H7 (cell line): ENCODE data around the gene KCNQ1OT1. TPM values are rescaled to one million over a fixed set of nuclear protein-coding genes. Genes with fewer than 3 reads are reported as not detected.

Source experiments
- DNase-seq: peaks from one replicate; pipeline ENCODE4 v3.0.0; 2012
- H3K27me3 ChIP-seq: 2 replicates; pipeline ENCODE4 v1.6.0; 2011; ENCODE audit warnings: mild to moderate bottlenecking, low read length; ENCODE audit not compliant: control insufficient read depth, insufficient read depth
- H3K36me3 ChIP-seq: replicated peaks from 2 replicates; pipeline ENCODE4 v1.5.1; 2011; ENCODE audit warnings: low read length; ENCODE audit not compliant: control insufficient read depth, insufficient read depth
- H3K4me3 ChIP-seq: 2 replicates; pipeline ENCODE4 v1.5.1; 2011; ENCODE audit warnings: low read depth, mild to moderate bottlenecking, control low read depth, low read length, moderate library complexity; ENCODE audit not compliant: insufficient read depth
- total RNA-seq: library from RNA; depleted of rRNA; stranded (reverse); fragments of >200 nt; shearing (Covaris generic); gene quantifications from 2 replicates; pipeline ENCODE4 v1.2.3, GENCODE V29; 2014

Gene KCNQ1OT1
- total RNA-seq, 1 experiment from 2014 or later, result 0.83 TPM

DNA sequence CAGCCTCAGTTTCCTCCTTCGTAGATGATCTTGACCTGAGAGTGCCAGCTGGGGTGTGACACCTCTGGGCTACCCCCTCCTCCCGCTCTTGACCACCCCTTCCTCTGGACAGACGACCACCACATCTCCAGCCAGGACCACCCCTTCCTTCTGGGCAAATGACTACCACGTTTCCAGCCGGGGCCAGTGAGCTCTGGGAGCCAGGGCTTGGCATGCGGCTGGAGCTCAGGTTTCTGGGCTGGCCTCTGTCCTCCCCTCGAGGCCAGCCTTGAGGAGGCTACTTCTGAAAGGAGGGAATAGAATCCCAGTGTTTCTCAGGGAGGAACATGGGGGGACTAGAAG, 120.9 kb downstream of the KCNQ1OT1 start:
- no peak for DNase-seq
- Histone ChIP-seq H3K27me3 (peaks cover 2% of the 10 kb centered on the region), H3K4me3 (no peak overlapping the region), H3K36me3 (no peaks in the 10 kb centered on the region)

DNA sequence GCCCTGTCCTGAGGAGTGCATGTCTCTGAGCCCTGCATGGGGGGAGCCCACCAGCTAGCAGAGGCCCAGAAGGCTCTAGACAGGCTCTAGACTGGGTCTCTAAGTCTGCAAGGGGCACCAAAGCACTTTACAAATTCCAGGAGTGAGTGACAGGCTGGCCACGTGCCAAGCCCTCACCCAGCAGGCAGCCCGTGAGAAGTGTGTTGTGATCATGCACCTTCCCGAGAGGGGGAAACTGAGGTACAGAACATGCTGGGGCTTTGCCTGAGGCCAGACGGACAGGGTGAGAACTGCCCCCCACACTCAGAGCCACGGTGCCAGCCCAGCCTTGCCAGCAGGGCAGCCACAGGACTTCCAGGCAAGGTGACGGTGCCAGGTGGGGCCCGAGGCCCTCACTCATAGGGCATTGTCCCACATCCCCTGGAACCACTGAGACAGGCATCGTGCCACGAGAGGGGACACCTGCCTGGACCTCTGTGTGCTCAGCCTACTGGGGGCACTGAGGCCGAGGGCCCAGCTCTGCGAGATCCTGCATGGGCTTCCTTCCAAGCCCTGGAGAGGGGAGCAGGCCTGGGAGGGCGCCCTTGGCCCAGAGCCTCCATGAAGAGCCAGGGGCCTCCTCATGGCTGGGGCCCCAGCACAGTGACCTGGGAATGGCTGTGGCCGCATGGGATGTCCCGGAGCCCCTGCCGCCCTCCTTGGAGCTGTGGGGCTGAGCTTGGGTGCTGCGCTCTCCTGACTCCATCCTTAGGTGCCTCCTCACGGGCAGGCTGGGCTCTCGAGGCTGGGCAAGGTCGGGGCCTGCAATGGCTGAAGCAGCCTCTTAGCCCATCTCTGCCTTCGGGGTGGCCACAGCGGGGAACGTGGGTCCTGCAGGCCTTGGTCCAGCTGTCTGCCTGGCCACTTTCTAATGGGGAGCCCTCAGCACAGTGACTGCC, 121.5 kb downstream of the KCNQ1OT1 start:
- peaks cover 2% of the 10 kb centered on the region for H3K27me3 ChIP-seq

DNA sequence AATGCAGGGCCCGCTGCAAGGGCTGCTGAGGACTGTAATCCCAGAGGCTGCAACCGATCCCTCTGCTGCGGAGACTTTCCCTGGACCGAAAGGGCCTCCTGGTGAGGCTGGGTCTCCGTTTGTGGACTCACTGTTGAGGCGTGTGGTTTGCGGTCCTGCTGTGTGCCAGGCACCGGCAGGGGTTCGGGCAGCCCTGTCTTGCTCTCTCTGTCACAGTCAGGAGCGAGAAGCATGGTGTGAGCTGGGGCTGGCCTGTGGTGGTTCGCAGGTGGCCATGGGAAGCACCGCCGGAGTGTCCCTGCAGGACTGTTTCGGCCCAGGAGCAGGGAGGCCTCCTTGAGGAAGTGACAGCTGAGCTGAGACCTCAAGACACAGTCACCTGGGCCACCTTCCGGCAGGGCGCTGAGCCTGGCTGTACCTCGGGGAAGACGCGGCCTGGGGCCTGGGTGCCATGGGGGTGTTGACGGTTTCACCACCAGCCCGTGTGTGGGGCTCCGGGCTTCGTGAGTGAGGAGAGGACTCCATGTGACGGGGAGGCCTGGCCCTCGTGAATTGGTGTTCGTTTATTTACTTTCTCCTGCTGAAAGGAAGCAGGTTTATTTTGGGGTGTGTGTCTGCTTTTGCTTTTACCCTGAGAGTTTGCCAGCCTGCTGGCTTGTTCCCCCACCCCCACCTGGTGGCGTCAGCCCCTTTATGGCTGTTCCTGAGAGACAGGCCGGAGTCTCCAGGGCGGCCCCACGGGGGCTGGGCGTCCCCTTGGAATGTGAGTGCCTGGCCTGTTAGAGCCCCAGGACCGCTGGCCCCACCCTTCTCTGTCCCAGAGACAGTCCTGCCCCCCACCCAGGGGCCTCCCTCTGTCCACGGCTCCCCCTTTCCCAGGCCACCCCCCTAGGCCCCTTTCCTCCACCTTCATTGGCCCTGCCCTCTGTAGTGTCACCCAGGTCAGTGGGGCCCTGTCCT, 122.5 kb downstream of the KCNQ1OT1 start:
- H3K36me3 ChIP-seq, result no peaks in the 10 kb centered on the region
- DNase-seq, result no peak
- H3K4me3 ChIP-seq, result no peak overlapping the region
- H3K27me3 ChIP-seq, result peaks cover 2% of the 10 kb centered on the region

More for the DNA sequence above, 121.5 kb downstream of the KCNQ1OT1 start:
- Histone ChIP-seq H3K36me3 (no peaks in the 10 kb centered on the region), H3K4me3 (no peak overlapping the region)
- no peak for DNase-seq

DNA sequence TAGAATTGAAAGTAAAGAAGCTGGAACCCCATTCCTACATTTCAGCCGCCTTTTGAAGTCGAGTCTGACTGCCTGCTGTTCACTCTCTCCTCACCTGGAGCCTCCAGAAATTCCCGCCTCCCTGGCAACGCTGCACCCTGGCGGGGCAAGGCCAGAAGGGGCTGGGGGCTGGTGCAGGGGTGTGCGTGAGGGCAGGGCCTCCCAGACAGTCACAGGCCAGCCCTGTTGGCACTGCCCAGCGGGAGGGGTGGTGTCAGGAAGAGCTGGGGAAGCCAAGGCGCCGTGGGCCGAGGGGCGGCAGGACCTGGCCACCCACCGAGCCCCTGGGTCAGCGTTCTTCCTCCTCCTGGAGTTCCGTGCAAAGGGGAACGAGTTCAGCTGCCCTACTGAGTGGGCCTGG, 123.2 kb downstream of the KCNQ1OT1 start:
- H3K27me3 ChIP-seq, result peaks cover 2% of the 10 kb centered on the region
- no peak for DNase-seq

DNA sequence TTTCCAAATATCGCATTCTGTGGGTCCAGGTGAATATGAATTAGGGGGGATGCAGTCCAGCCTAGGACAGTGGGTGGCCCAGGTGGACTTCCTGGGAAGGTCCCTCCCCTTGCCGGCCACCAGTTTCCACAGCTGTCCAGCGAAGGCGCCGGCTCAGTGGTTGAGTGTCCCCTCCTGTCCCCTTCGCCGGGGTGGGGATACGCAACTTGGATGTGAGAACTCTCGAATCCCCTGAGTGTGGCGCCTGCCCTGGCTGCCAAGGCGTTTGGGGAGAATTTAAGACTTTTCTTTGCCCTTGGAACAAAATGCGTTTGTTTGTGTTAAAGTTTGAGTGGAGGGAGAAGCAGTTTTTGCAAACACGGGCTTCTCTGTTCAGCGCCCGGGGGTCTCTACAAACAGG, 123.7 kb downstream of the KCNQ1OT1 start:
- H3K36me3 ChIP-seq, result no peaks in the 10 kb centered on the region
- DNase-seq, result no peak
- H3K4me3 ChIP-seq, result no peak overlapping the region
- peaks cover 2% of the 10 kb centered on the region for H3K27me3 ChIP-seq

More for the DNA sequence above, 123.2 kb downstream of the KCNQ1OT1 start:
- H3K36me3 ChIP-seq, result no peaks in the 10 kb centered on the region
- no peak overlapping the region for H3K4me3 ChIP-seq

DNA sequence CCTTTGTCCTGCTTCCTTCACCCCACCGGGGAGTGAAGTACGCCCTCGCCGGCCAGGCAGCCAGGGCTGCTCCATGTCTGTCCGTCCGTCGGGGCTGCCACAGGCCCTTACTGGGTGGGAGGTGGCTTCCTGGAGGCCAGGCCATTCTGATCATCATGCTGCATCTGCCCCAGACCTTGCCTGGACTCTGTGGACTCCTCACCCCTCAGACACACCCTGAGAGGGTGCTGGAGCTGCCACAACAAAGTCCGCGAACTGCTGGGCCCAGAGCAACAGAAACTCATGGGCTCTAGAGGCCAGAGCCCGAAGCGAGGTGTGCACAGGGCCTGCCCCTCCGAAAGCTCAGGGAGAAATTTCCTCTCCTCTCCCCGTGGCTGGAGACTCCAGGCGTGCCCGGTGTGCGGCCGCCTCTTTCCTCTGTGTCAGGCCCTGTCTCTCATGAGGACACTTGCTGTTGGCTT, 124.2 kb downstream of the KCNQ1OT1 start:
- Histone ChIP-seq H3K4me3 (no peak overlapping the region), H3K36me3 (no peaks in the 10 kb centered on the region), H3K27me3 (peaks cover 2% of the 10 kb centered on the region)
- no peak for DNase-seq

DNA sequence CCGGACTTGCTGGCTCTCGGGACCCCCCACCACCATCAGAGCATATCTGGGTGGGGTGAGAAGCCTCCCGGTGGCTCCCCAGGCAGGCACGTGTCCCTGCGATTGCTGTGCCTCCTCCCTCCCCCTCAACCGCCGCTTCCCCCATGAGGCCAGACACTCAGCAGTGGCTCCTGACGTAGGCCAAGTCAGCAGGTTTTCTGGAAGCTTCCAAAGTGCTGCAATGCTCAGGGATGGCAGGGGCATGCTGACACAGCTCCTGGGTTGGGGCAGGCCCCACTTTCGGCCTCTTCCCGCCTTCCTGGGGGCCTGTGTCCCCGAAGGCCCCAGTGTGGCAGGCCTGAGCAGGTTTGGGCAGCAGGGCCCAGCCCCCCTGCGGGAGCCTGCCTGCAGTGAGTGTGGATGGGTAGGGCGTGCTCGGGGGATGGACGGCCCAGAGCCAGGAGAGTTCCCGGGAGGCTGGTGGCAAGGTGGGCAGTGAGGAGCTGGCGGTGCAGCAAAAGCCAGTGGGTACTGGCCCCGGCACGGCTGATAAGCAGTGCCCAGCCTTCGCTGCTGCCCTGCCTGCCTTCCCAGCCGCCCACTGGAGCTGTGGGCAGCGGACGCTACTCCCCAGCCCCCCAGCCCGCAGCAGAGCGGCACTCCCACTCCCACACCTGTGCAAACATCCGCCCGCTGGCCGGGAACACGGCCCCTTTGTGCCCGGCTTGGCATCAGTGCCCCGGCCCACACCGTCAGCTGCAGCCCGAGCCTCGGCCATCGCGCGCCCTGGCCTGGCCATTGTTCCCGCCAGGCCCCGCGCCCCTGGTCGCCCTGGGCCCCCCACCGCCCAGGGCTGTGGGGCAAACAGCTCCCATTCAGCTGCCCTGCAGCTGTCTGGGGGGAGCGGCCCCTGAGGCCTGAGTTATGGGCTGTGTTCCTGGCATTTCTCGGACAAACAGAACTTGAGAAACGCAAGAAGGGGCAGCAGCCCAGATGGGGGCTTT, 125.0 kb downstream of the KCNQ1OT1 start:
- H3K36me3 ChIP-seq, result no peaks in the 10 kb centered on the region
- H3K4me3 ChIP-seq, result no peak overlapping the region
- DNase-seq, result no peak
- peaks cover 2% of the 10 kb centered on the region for H3K27me3 ChIP-seq

DNA sequence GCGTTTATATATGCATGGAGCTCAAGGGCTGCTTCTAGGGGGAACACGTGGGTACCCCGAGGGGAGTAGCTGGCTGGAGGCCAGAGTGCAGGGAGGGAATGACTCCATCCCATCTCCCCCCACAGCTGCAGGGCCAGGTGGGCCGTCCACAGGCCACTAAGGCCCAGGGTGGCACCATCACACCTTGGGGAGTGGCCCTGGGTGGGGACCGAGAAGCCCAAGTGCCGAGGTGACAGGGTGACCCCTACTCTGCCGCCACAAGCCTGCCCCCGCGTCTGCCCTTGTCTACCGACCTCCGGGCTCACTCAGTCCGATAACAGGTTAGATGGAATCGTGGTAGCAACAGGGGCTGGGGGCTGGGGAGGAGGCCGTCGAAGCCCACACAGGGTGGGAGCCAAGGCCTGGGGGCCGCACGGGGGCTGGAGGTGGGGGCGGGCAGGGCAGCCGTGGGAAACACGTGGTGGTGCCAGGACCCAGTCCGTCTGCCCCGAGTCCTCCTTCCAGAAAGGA, 125.7 kb downstream of the KCNQ1OT1 start:
- H3K36me3 ChIP-seq, result no peaks in the 10 kb centered on the region
- H3K4me3 ChIP-seq, result no peak overlapping the region
- no peak for DNase-seq
- H3K27me3 ChIP-seq, result peaks cover 2% of the 10 kb centered on the region

DNA sequence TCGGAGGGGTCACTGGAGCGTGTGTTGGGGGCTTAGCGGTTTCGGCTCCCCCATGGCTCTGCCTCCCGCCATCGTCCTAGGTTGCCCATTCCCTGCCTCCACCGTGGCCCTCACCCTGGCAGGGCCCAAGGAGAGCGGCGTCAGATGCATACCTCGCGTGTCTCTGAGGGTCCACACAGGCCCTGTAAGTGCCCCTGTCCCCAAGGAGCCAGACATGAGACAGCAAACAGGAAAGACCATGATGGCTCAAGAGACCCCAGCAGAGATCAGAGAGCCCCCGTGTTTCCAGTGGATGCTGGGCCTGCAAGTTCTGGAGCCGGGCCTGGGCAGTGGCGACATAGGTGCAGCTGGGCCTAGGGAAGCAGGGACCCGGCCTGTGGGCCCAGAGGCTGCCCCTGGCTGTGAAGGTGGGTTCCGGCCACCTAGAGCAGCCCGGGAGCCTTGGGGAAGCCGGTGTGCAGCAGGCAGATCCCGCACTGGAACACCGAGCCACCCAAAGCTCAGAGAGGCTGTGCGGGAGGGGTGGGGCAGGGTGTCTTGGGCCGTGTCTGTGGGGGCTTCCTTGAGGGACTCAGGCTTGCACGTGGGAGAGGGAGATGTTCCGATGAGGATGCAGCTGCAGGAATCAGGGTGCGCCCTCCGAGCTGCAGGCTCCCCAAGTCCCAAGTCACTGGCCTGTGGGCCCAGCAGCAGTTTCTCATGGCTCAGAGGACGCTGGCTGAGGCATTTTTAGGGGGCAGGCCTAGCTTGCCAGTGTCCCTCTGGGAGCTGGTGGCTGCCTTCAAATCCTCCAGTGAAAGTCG, 126.4 kb downstream of the KCNQ1OT1 start:
- Histone ChIP-seq H3K4me3 (no peak overlapping the region), H3K36me3 (no peaks in the 10 kb centered on the region), H3K27me3 (peaks cover 2% of the 10 kb centered on the region)
- DNase-seq, result no peak

DNA sequence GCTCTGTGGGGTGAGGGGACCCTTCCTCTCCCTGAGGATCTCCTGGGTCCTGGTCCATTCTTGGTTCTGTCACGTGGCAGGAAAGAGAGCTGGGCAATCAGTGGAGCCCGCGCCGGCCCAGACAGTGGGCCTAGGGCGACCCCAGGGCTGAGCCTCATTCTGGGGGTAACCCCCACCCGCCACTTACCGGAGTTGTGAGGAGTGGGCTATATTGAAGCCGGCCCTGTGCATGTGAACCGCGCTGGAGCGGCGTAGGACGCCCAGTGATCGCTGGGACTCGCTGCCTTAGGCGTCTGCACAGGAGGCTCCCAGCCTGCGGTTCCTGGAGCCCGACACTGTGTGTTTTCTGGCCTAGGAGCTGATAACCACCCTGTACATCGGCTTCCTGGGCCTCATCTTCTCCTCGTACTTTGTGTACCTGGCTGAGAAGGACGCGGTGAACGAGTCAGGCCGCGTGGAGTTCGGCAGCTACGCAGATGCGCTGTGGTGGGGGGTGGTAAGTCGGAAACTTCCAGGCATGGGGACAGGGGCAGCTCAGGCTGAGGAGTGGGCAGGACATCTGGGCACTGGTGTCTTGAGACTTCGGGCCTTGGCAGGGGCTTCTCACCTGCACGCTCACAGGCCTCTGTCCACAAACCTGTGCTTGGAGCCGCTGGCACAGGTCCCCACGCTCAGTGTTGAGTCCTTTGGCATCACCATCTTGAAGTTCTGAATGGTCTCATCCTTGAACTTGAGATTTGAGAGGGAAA, 127.1 kb downstream of the KCNQ1OT1 start:
- Histone ChIP-seq H3K27me3 (peaks cover 2% of the 10 kb centered on the region), H3K36me3 (no peaks in the 10 kb centered on the region), H3K4me3 (no peak overlapping the region)
- no peak for DNase-seq

DNA sequence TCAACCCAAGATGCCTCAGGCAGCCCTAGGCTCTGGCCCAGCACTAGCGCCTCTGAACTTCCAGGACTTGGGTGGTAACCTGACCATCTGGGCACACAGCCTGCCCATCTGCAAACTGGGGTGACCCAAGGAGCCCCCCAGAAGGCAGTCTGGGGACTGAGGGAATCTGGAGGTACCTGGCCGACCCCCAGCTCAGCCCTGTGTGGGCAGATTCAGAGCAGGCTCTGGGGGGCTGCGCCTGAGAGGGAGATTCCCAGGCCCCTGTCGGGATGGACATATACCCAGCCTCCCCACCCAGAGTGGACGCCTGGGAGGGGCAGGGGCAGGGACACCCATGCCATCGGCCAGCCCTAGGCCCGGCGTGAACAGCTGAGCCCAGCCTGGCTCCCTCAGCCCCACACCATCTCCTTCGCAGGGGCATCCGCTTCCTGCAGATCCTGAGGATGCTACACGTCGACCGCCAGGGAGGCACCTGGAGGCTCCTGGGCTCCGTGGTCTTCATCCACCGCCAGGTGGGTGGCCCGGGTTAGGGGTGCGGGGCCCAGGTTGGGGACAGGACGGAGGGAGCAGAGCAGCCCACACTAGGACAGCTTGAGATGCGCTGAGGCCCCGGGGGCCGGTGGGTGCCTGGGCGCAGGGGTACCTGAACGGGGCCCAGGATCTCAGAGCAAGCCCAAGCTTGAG, 128.1 kb downstream of the KCNQ1OT1 start:
- Histone ChIP-seq H3K27me3 (peaks cover 2% of the 10 kb centered on the region), H3K4me3 (no peak overlapping the region), H3K36me3 (no peaks in the 10 kb centered on the region)
- no peak for DNase-seq
